HG03196 (cell line): ENCODE results near the gene HEATR1.

Experiments
- ATAC-seq: cut with Tn5 transposase; IDR thresholded peaks from one replicate; pipeline ENCODE4 v1.9.1; 2021; ENCODE audit not compliant: unreplicated experiment

HEATR1 gene

GRCh38 chr1:236540813-236541465 lies 63.4 kb downstream of the HEATR1 start:
- ATAC-seq = no peak

- ATAC-seq = no peak
These were observed 67.8 kb downstream of the HEATR1 start for GRCh38 chr1:236536540-236536939.

GRCh38 chr1:236535662-236536161 lies 68.6 kb downstream of the HEATR1 start:
- no peak for ATAC-seq

- ATAC-seq = no peak
These were observed 69.1 kb downstream of the HEATR1 start for GRCh38 chr1:236535190-236535589.

GRCh38 chr1:236534151-236534651 lies 70.1 kb downstream of the HEATR1 start:
- ATAC-seq = no peak

GRCh38 chr1:236532850-236533249 lies 71.5 kb downstream of the HEATR1 start:
- no peak for ATAC-seq

GRCh38 chr1:236530959-236531358 lies 73.4 kb downstream of the HEATR1 start:
- ATAC-seq = no peak

GRCh38 chr1:236530286-236530685 lies 74.0 kb downstream of the HEATR1 start:
- no peak for ATAC-seq

GRCh38 chr1:236526079-236526478 lies 78.2 kb downstream of the HEATR1 start:
- no peak for ATAC-seq

- ATAC-seq = peak; percentile 14
These were observed 79.5 kb downstream of the HEATR1 start for GRCh38 chr1:236524895-236525184.

GRCh38 chr1:236524142-236524894 lies 80.0 kb downstream of the HEATR1 start:
- peak; percentile 96 for ATAC-seq

- ATAC-seq = peak; percentile 52
These were observed 80.6 kb downstream of the HEATR1 start, which contains the start of gene LGALS8 for GRCh38 chr1:236523704-236524141. Gene LGALS8 (plus strand): TSS chr1:236523982. CDS start chr1:236526071, 2,089 bp downstream.

- no peak for ATAC-seq
These were observed 81.2 kb downstream of the HEATR1 start for GRCh38 chr1:236522937-236523703.

GRCh38 chr1:236520445-236521005 lies 83.8 kb downstream of the HEATR1 start:
- no peak for ATAC-seq

- no peak for ATAC-seq
These were observed 86.0 kb downstream of the HEATR1 start for GRCh38 chr1:236518322-236518721.

- no peak for ATAC-seq
These were observed 87.2 kb downstream of the HEATR1 start for GRCh38 chr1:236516929-236517704.

GRCh38 chr1:236515443-236515958 lies 88.8 kb downstream of the HEATR1 start:
- no peak for ATAC-seq

- ATAC-seq = no peak
These were observed 89.4 kb downstream of the HEATR1 start for GRCh38 chr1:236514703-236515442.

- ATAC-seq = no peak
These were observed 92.4 kb downstream of the HEATR1 start for GRCh38 chr1:236511735-236512418.
